WTC11 (cell line): Measurements from ENCODE around the gene STXBP6. TPM values are rescaled to one million over a fixed set of nuclear protein-coding genes. Genes with fewer than 3 reads are reported as not detected.

Source experiments
- ATAC-seq: fragments of 200-7000 bp; cut with Tn5 transposase; 2 replicates; pipeline ENCODE4 v1.10.0; 2021; ENCODE audit warnings: mild to moderate bottlenecking, moderate library complexity
- CTCF ChIA-PET: fragments of 300-600 bp; sonication (Branson Sonifier 250); formaldehyde crosslinking; loops from one replicate; lab custom pipeline; 2021; ENCODE audit warnings: antibody characterized with exemption; lab: Charles Lee
- POLR2A ChIA-PET: fragments of 350-600 bp; sonication (Branson Sonifier 250); formaldehyde crosslinking; loops from one replicate; lab custom pipeline; 2021; ENCODE audit warnings: antibody characterized with exemption; lab: Charles Lee
- DNase-seq: peaks from one replicate; pipeline ENCODE4 v3.0.0; 2021; ENCODE audit warnings: low spot score
- H3K27ac Mint-ChIP-seq: 2 replicates; pipeline ENCODE4 v1.8.0; 2021; ENCODE audit warnings: mixed read lengths
- H3K27me3 Mint-ChIP-seq: 2 replicates; pipeline ENCODE4 v1.8.0; 2021; ENCODE audit warnings: low read depth, mild to moderate bottlenecking, moderate library complexity, mixed read lengths
- H3K36me3 Mint-ChIP-seq: 2 replicates; pipeline ENCODE4 v1.8.0; 2021; ENCODE audit warnings: mixed read lengths
- H3K4me1 Mint-ChIP-seq: 2 replicates; pipeline ENCODE4 v1.8.0; 2022; ENCODE audit warnings: mixed read lengths
- H3K4me3 Mint-ChIP-seq: 2 replicates; pipeline ENCODE4 v1.8.0; 2021; ENCODE audit warnings: mild to moderate bottlenecking, moderate library complexity, mixed read lengths
- H3K9me3 Mint-ChIP-seq: 2 replicates; pipeline ENCODE4 v1.8.0; 2021; ENCODE audit warnings: mixed read lengths
- FOXP1 ChIP-seq: sonication (generic); formaldehyde crosslinking; IDR thresholded peaks from 2 replicates; pipeline ENCODE4 v1.8.0; 2022; ENCODE audit warnings: missing genetic modification reagents, mild to moderate bottlenecking, moderate library complexity, borderline replicate concordance
- NFYB ChIP-seq: sonication (generic); formaldehyde crosslinking; conservative IDR thresholded peaks from 2 replicates; pipeline ENCODE4 v1.8.0; 2022; ENCODE audit warnings: low read depth, missing genetic modification reagents
- OVOL2 ChIP-seq: fragments of 250-450 bp; sonication (Bioruptor Pico); IDR thresholded peaks from 2 replicates; pipeline ENCODE4 v1.9.0; 2021; ENCODE audit warnings: mild to moderate bottlenecking, borderline replicate concordance
- RELA ChIP-seq: sonication (generic); formaldehyde crosslinking; IDR thresholded peaks from 2 replicates; pipeline ENCODE4 v1.8.1; 2022; ENCODE audit warnings: missing genetic modification reagents, mild to moderate bottlenecking, borderline replicate concordance
- SMAD3 ChIP-seq: sonication (generic); formaldehyde crosslinking; IDR thresholded peaks from 2 replicates; pipeline ENCODE4 v1.8.0; 2022; ENCODE audit warnings: missing genetic modification reagents, mild to moderate bottlenecking, borderline replicate concordance
- SP1 ChIP-seq: sonication (generic); formaldehyde crosslinking; conservative IDR thresholded peaks from 2 replicates; pipeline ENCODE4 v1.8.1; 2022; ENCODE audit warnings: missing genetic modification reagents
- TEAD4 ChIP-seq: sonication (generic); formaldehyde crosslinking; IDR thresholded peaks from 2 replicates; pipeline ENCODE4 v1.8.0; 2022; ENCODE audit warnings: mild to moderate bottlenecking, missing genetic modification reagents
- total RNA-seq: library from RNA; stranded (reverse); gene quantifications from 3 replicates; pipeline ENCODE4 v1.2.3, GENCODE V29; 2021
- TF ChIP-seq, protein P1 (sequence below): sonication (generic); formaldehyde crosslinking; IDR thresholded peaks from 2 replicates; pipeline ENCODE4 v1.8.1; 2023; ENCODE audit warnings: mild to moderate bottlenecking, missing genetic modification reagents, moderate library complexity
- TF ChIP-seq, protein P2 (sequence below): sonication (generic); formaldehyde crosslinking; IDR thresholded peaks from 2 replicates; pipeline ENCODE4 v1.8.1; 2022; ENCODE audit warnings: mild to moderate bottlenecking, missing genetic modification reagents, moderate library complexity, borderline replicate concordance
- TF ChIP-seq, protein P3 (sequence below): fragments of 250-450 bp; sonication (Bioruptor Pico); IDR thresholded peaks from 2 replicates; pipeline ENCODE4 v2.1.2; 2022; ENCODE audit warnings: mild to moderate bottlenecking, moderate library complexity
- TF ChIP-seq, protein P4 (sequence below): sonication (generic); formaldehyde crosslinking; IDR thresholded peaks from 2 replicates; pipeline ENCODE4 v1.8.1; 2023; ENCODE audit warnings: mild to moderate bottlenecking, moderate library complexity, missing genetic modification reagents
- TF ChIP-seq, protein P5 (sequence below): fragments of 250-450 bp; sonication (Bioruptor Pico); IDR thresholded peaks from 2 replicates; pipeline ENCODE4 v1.9.0; 2021; ENCODE audit warnings: mild to moderate bottlenecking
- TF ChIP-seq, protein P6 (sequence below): fragments of 250-450 bp; sonication (Bioruptor Pico); conservative IDR thresholded peaks from 2 replicates; pipeline ENCODE4 v1.9.0; 2021; ENCODE audit warnings: mild to moderate bottlenecking
- TF ChIP-seq, protein P7 (sequence below): fragments of 250-450 bp; sonication (Bioruptor Pico); IDR thresholded peaks from 2 replicates; pipeline ENCODE4 v1.9.0; 2021; ENCODE audit warnings: mild to moderate bottlenecking, borderline replicate concordance
- TF ChIP-seq, protein P8 (sequence below): sonication (generic); formaldehyde crosslinking; IDR thresholded peaks from 2 replicates; pipeline ENCODE4 v1.8.0; 2023; ENCODE audit warnings: missing genetic modification reagents

The STXBP6 gene
- total RNA-seq, 1 experiment from 2014 or later: 4.2 TPM

GRCh38 chr14:24938593-24938992, 111.4 kb downstream of the STXBP6 start (continued):
- TF ChIP-seq, protein P1, sequence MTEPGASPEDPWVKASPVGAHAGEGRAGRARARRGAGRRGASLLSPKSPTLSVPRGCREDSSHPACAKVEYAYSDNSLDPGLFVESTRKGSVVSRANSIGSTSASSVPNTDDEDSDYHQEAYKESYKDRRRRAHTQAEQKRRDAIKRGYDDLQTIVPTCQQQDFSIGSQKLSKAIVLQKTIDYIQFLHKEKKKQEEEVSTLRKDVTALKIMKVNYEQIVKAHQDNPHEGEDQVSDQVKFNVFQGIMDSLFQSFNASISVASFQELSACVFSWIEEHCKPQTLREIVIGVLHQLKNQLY (CRISPR knock-in tag): no peak
- TF ChIP-seq, protein P2, sequence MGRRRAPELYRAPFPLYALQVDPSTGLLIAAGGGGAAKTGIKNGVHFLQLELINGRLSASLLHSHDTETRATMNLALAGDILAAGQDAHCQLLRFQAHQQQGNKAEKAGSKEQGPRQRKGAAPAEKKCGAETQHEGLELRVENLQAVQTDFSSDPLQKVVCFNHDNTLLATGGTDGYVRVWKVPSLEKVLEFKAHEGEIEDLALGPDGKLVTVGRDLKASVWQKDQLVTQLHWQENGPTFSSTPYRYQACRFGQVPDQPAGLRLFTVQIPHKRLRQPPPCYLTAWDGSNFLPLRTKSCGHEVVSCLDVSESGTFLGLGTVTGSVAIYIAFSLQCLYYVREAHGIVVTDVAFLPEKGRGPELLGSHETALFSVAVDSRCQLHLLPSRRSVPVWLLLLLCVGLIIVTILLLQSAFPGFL (CRISPR knock-in tag): no peak
- TF ChIP-seq, protein P3, sequence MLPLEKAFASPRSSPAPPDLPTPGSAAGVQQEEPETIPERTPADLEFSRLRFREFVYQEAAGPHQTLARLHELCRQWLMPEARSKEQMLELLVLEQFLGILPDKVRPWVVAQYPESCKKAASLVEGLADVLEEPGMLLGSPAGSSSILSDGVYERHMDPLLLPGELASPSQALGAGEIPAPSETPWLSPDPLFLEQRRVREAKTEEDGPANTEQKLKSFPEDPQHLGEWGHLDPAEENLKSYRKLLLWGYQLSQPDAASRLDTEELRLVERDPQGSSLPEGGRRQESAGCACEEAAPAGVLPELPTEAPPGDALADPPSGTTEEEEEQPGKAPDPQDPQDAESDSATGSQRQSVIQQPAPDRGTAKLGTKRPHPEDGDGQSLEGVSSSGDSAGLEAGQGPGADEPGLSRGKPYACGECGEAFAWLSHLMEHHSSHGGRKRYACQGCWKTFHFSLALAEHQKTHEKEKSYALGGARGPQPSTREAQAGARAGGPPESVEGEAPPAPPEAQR (CRISPR knock-in tag): no peak

- ATAC-seq: no peak
- H3K9me3 Mint-ChIP-seq: peaks cover 5% of the 10 kb centered on the region; the same call in 1 of the 2 replicates
- CTCF ChIA-PET: no interaction called here
These were observed 112.6 kb downstream of the STXBP6 start for GRCh38 chr14:24937300-24937699.

More at GRCh38 chr14:24937300-24937699, 112.6 kb downstream of the STXBP6 start:
- Mint-ChIP-seq H3K27ac (no peak overlapping the region), H3K4me3 (no peak overlapping the region), H3K36me3 (no peaks in the 10 kb centered on the region), H3K27me3 (no peaks in the 10 kb centered on the region), H3K4me1 (peaks cover 16% of the 10 kb centered on the region)
- POLR2A ChIA-PET: no interaction called here
- no peak for DNase-seq
- TF ChIP-seq, protein P4, sequence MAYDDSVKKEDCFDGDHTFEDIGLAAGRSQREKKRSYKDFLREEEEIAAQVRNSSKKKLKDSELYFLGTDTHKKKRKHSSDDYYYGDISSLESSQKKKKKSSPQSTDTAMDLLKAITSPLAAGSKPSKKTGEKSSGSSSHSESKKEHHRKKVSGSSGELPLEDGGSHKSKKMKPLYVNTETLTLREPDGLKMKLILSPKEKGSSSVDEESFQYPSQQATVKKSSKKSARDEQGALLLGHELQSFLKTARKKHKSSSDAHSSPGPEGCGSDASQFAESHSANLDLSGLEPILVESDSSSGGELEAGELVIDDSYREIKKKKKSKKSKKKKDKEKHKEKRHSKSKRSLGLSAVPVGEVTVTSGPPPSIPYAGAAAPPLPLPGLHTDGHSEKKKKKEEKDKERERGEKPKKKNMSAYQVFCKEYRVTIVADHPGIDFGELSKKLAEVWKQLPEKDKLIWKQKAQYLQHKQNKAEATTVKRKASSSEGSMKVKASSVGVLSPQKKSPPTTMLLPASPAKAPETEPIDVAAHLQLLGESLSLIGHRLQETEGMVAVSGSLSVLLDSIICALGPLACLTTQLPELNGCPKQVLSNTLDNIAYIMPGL (CRISPR knock-in tag): no peak
- no peak for TF ChIP-seq SMAD3 (CRISPR knock-in tag)
- TF ChIP-seq FOXP1 (CRISPR knock-in tag): no peak
- no peak for TF ChIP-seq TEAD4
- TF ChIP-seq, protein P1 (CRISPR knock-in tag): no peak
- TF ChIP-seq, protein P5, sequence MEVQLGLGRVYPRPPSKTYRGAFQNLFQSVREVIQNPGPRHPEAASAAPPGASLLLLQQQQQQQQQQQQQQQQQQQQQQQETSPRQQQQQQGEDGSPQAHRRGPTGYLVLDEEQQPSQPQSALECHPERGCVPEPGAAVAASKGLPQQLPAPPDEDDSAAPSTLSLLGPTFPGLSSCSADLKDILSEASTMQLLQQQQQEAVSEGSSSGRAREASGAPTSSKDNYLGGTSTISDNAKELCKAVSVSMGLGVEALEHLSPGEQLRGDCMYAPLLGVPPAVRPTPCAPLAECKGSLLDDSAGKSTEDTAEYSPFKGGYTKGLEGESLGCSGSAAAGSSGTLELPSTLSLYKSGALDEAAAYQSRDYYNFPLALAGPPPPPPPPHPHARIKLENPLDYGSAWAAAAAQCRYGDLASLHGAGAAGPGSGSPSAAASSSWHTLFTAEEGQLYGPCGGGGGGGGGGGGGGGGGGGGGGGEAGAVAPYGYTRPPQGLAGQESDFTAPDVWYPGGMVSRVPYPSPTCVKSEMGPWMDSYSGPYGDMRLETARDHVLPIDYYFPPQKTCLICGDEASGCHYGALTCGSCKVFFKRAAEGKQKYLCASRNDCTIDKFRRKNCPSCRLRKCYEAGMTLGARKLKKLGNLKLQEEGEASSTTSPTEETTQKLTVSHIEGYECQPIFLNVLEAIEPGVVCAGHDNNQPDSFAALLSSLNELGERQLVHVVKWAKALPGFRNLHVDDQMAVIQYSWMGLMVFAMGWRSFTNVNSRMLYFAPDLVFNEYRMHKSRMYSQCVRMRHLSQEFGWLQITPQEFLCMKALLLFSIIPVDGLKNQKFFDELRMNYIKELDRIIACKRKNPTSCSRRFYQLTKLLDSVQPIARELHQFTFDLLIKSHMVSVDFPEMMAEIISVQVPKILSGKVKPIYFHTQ (CRISPR knock-in tag): no peak
- TF ChIP-seq, protein P6, sequence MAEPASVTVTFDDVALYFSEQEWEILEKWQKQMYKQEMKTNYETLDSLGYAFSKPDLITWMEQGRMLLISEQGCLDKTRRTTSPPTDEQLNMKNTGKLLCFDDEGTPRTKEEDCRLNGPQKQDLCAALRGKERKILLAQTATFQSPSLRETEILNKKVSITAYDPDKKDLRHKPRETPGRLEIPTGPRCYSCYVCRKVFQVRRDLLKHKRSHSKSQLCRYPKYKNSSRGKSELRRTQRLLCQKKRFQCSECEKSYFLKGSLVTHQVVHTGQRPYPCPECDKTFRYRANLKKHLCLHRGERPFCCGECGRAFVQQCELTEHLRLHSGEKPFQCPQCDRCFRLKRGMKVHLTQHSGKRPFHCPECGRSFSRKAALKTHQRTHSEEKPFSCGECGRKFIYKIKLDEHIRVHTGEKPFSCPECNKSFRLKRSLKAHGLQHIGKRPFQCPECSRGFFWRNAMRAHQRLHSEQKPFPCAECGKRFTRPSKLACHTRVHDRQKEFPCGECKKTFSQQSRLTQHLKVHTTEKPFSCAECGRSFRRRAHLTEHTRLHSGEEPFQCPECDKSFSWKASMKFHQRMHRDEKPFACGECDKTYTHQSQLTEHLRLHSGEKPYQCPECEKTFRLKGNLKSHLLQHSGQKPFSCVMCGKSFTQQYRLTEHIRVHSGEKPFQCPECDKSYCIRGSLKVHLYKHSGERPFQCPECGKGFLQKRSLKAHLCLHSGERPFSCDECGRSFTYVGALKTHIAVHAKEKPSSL: no peak
- TF ChIP-seq, protein P7, sequence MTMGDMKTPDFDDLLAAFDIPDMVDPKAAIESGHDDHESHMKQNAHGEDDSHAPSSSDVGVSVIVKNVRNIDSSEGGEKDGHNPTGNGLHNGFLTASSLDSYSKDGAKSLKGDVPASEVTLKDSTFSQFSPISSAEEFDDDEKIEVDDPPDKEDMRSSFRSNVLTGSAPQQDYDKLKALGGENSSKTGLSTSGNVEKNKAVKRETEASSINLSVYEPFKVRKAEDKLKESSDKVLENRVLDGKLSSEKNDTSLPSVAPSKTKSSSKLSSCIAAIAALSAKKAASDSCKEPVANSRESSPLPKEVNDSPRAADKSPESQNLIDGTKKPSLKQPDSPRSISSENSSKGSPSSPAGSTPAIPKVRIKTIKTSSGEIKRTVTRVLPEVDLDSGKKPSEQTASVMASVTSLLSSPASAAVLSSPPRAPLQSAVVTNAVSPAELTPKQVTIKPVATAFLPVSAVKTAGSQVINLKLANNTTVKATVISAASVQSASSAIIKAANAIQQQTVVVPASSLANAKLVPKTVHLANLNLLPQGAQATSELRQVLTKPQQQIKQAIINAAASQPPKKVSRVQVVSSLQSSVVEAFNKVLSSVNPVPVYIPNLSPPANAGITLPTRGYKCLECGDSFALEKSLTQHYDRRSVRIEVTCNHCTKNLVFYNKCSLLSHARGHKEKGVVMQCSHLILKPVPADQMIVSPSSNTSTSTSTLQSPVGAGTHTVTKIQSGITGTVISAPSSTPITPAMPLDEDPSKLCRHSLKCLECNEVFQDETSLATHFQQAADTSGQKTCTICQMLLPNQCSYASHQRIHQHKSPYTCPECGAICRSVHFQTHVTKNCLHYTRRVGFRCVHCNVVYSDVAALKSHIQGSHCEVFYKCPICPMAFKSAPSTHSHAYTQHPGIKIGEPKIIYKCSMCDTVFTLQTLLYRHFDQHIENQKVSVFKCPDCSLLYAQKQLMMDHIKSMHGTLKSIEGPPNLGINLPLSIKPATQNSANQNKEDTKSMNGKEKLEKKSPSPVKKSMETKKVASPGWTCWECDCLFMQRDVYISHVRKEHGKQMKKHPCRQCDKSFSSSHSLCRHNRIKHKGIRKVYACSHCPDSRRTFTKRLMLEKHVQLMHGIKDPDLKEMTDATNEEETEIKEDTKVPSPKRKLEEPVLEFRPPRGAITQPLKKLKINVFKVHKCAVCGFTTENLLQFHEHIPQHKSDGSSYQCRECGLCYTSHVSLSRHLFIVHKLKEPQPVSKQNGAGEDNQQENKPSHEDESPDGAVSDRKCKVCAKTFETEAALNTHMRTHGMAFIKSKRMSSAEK (CRISPR knock-in tag): no peak
- no peak for TF ChIP-seq SP1 (CRISPR knock-in tag)
- TF ChIP-seq NFYB: no peak
- no peak for TF ChIP-seq RELA (CRISPR knock-in tag)
- TF ChIP-seq, protein P8, sequence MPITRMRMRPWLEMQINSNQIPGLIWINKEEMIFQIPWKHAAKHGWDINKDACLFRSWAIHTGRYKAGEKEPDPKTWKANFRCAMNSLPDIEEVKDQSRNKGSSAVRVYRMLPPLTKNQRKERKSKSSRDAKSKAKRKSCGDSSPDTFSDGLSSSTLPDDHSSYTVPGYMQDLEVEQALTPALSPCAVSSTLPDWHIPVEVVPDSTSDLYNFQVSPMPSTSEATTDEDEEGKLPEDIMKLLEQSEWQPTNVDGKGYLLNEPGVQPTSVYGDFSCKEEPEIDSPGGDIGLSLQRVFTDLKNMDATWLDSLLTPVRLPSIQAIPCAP (CRISPR knock-in tag): no peak
- TF ChIP-seq, protein P3 (CRISPR knock-in tag): no peak
- no peak for TF ChIP-seq OVOL2 (CRISPR knock-in tag)
